ENCODE results near the gene STPG2. TPM values are rescaled to one million over a fixed set of nuclear protein-coding genes. Genes with fewer than 3 reads are reported as not detected.
"Not testable (repeated sequence)": the region's sequence is repeated elsewhere in the genome, so short reads cannot be mapped to it uniquely, and the experiment has no call there.

The STPG2 gene
- total and polyA plus RNA-seq, 2 donors (not counting 1 experiment from before 2014, with no cell fraction given) = 0.13 to 0.49 TPM

DNA sequence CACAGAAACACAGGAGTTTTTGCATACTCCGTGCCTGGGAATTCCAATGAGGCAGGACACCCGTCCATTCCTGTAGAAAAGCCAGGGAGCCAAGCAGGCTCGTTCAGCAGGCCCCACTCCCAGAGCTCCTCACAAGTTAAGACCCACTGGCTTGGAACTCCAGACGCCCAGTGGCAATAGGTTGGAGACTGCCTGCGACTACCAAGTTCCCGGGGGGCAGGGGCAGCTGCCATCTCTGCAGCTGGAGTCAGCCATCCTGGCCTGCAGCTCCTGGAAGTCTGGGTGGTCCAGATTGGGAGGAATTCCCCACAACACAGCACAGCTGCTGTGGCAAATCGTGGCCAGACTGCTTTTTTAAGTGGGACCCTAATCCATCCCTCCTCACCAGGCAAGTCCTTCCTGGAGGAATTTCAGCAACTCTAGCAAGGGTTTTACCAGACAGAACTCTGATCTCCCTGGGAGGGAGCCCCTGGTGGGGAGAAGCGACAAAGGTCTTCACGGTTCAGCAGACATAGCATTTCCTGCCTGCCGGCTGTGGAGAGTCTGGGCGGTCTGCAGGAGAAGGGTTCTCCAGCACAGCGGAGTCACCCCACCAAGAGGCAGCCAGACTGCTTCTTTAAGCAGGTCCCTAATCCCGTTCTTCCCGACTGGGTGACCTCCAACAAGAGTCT is 231.9 kb downstream of the STPG2 start:
- Histone ChIP-seq H4K20me1 (ENCODE audit: control insufficient read depth, insufficient read depth, low read length, poor library complexity, severe bottlenecking) (no peaks in the 10 kb centered on the region), H3K27me3 (replicated peaks in 1 of 4; ENCODE audit: control extremely low read depth in 1 of 4, control insufficient read depth in 3 of 4, insufficient read depth in 4 of 4, low read length in 3 of 4) (no peaks in the 10 kb centered on the region), H3K4me2 (replicated peaks; ENCODE audit: low read depth, low read length, poor library complexity, severe bottlenecking) (no peak overlapping the region), H3K79me2 (ENCODE audit: control insufficient read depth, insufficient read depth, low read length) (no peaks in the 10 kb centered on the region), H3K9ac (ENCODE audit: low read length) (no peak overlapping the region), H3K9me3 (ENCODE audit: control extremely low read depth in 1 of 3, control insufficient read depth in 2 of 3, insufficient read depth in 1 of 3, low read length in 2 of 3) (peaks cover 0 to 15% (median 1%) of the 10 kb centered on the region in 3 donors), H3K36me3 (replicated peaks in 1 of 2; ENCODE audit: control extremely low read depth in 1 of 2, control insufficient read depth in 1 of 2, extremely low read depth in 1 of 2, insufficient read depth in 2 of 2, low read length in 1 of 2) (no peaks in the 10 kb centered on the region), H3K4me1 (ENCODE audit: control insufficient read depth in 2 of 2, insufficient read depth in 2 of 2, low read length in 2 of 2) (no peaks in the 10 kb centered on the region), H3K4me3 (ENCODE audit: control extremely low read depth in 1 of 5, extremely low read depth in 1 of 5, insufficient read depth in 1 of 5, low read depth in 2 of 5, low read length in 4 of 5) (no peak overlapping the region), H2AFZ (ENCODE audit: insufficient read depth, low read depth, low read length, poor library complexity, severe bottlenecking) (no peak overlapping the region), H3K27ac (ENCODE audit: low read length in 2 of 2) (no peak overlapping the region)
- no peak overlapping the region for H3K4me3 Mint-ChIP-seq
- no peaks in the 10 kb centered on the region for H3K4me1 Mint-ChIP-seq
- peaks cover 2% of the 10 kb centered on the region for H3K9me3 Mint-ChIP-seq (ENCODE audit: insufficient read depth)
- DNase-seq (no peak), ATAC-seq (ENCODE audit: low read depth) (no peak)
- H3K27me3 Mint-ChIP-seq = no peaks in the 10 kb centered on the region
- intact Hi-C loops (cut with micrococcal nuclease) = no loop called here
- no peak for TF ChIP-seq EZH2 (IDR thresholded peaks at IDR 0.05; ENCODE audit: borderline replicate concordance, insufficient read depth, low read depth, low read length, poor library complexity, severe bottlenecking)
- TF ChIP-seq, protein P1, sequence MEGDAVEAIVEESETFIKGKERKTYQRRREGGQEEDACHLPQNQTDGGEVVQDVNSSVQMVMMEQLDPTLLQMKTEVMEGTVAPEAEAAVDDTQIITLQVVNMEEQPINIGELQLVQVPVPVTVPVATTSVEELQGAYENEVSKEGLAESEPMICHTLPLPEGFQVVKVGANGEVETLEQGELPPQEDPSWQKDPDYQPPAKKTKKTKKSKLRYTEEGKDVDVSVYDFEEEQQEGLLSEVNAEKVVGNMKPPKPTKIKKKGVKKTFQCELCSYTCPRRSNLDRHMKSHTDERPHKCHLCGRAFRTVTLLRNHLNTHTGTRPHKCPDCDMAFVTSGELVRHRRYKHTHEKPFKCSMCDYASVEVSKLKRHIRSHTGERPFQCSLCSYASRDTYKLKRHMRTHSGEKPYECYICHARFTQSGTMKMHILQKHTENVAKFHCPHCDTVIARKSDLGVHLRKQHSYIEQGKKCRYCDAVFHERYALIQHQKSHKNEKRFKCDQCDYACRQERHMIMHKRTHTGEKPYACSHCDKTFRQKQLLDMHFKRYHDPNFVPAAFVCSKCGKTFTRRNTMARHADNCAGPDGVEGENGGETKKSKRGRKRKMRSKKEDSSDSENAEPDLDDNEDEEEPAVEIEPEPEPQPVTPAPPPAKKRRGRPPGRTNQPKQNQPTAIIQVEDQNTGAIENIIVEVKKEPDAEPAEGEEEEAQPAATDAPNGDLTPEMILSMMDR (IDR thresholded peaks at IDR 0.05) = no peak
- POLR2A ChIA-PET = no interaction called here
- CTCF ChIA-PET = no interaction called here
- WGBS (ENCODE audit: insufficient coverage) = 84% methylated on average over 12 of the region's 14 CpGs
- no peak overlapping the region for H3K27ac Mint-ChIP-seq

- Mint-ChIP-seq H3K9me3 (ENCODE audit: insufficient read depth) (no peaks in the 10 kb centered on the region), H3K4me3 (no peak overlapping the region), H3K27ac (no peak overlapping the region), H3K27me3 (no peaks in the 10 kb centered on the region), H3K4me1 (no peaks in the 10 kb centered on the region)
- ATAC-seq (ENCODE audit: low read depth) (no peak), DNase-seq (no peak)
- WGBS (ENCODE audit: insufficient coverage) = 80% methylated on average over 1 of the region's 3 CpGs
- intact Hi-C loops (cut with micrococcal nuclease) = no loop called here
- Histone ChIP-seq H3K79me2 (ENCODE audit: control insufficient read depth, insufficient read depth, low read length) (no peaks in the 10 kb centered on the region), H3K27ac (ENCODE audit: low read length in 2 of 2) (no peak overlapping the region), H3K27me3 (replicated peaks in 1 of 4; ENCODE audit: control extremely low read depth in 1 of 4, control insufficient read depth in 3 of 4, insufficient read depth in 4 of 4, low read length in 3 of 4) (no peaks in the 10 kb centered on the region), H3K4me1 (ENCODE audit: control insufficient read depth in 2 of 2, insufficient read depth in 2 of 2, low read length in 2 of 2) (no peaks in the 10 kb centered on the region), H3K4me3 (ENCODE audit: control extremely low read depth in 1 of 5, extremely low read depth in 1 of 5, insufficient read depth in 1 of 5, low read depth in 2 of 5, low read length in 4 of 5) (no peak overlapping the region), H2AFZ (ENCODE audit: insufficient read depth, low read depth, low read length, poor library complexity, severe bottlenecking) (no peak overlapping the region), H3K36me3 (replicated peaks in 1 of 2; ENCODE audit: control extremely low read depth in 1 of 2, control insufficient read depth in 1 of 2, extremely low read depth in 1 of 2, insufficient read depth in 2 of 2, low read length in 1 of 2) (no peaks in the 10 kb centered on the region), H3K4me2 (replicated peaks; ENCODE audit: low read depth, low read length, poor library complexity, severe bottlenecking) (no peak overlapping the region), H3K9ac (ENCODE audit: low read length) (no peak overlapping the region), H3K9me3 (ENCODE audit: control extremely low read depth in 1 of 3, control insufficient read depth in 2 of 3, insufficient read depth in 1 of 3, low read length in 2 of 3) (peaks cover 0 to 15% (median 0%) of the 10 kb centered on the region in 3 donors), H4K20me1 (ENCODE audit: control insufficient read depth, insufficient read depth, low read length, poor library complexity, severe bottlenecking) (no peaks in the 10 kb centered on the region)
- ChIA-PET CTCF (no interaction called here), POLR2A (no interaction called here)
- TF ChIP-seq, protein P1 (IDR thresholded peaks at IDR 0.05) = no peak
- no peak for TF ChIP-seq EZH2 (IDR thresholded peaks at IDR 0.05; ENCODE audit: borderline replicate concordance, insufficient read depth, low read depth, low read length, poor library complexity, severe bottlenecking)
Measured at GRCh38 chr4:97910005-97910404, 233.3 kb downstream of the STPG2 start.

DNA sequence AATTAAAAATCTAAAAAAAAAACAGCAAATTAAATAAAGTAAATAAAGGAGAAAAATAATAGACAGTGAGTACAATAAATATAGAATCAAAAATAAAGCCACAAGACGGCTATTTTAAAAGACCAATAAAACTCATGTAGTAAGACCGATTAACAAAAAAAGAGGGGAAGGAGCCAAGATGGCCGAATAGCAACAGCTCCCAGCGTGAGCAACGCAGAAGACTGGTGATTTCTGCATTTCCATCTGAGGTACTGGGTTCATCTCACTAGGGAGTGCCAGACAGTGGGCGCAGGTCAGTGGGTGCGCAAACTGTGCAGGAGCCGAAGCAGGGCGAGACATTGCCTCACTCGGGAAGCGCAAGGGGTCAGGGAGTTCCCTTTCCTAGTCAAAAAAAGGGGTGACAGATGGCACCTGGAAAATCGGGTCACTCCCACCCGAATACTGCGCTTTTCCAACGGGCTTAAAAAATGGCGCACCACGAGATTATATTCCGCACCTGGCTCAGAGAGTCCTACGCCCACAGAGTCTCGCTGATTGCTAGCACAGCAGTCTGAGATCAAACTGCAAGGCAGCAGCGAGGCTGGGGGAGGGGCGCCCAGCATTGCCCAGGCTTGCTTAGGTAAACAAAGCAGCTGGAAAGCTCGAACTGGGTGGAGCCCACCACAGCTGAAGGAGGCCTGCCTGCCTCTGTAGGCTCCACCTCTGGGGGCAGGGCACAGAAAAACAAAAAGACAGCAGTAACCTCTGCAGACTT is 239.7 kb downstream of the STPG2 start:
- H3K4me2 ChIP-seq (replicated peaks; ENCODE audit: low read depth, low read length, poor library complexity, severe bottlenecking); H3K9me3 ChIP-seq (ENCODE audit: control extremely low read depth in 1 of 3, control insufficient read depth in 2 of 3, insufficient read depth in 1 of 3, low read length in 2 of 3); H3K27ac ChIP-seq (ENCODE audit: low read length in 2 of 2); H3K36me3 ChIP-seq (replicated peaks in 1 of 2; ENCODE audit: control extremely low read depth in 1 of 2, control insufficient read depth in 1 of 2, extremely low read depth in 1 of 2, insufficient read depth in 2 of 2, low read length in 1 of 2); H3K9ac ChIP-seq (ENCODE audit: low read length); H3K4me3 Mint-ChIP-seq; H3K4me1 Mint-ChIP-seq; POLR2A ChIA-PET; H4K20me1 ChIP-seq (ENCODE audit: control insufficient read depth, insufficient read depth, low read length, poor library complexity, severe bottlenecking); CTCF ChIA-PET; H3K4me1 ChIP-seq (ENCODE audit: control insufficient read depth in 2 of 2, insufficient read depth in 2 of 2, low read length in 2 of 2); H3K27me3 ChIP-seq (replicated peaks in 1 of 4; ENCODE audit: control extremely low read depth in 1 of 4, control insufficient read depth in 3 of 4, insufficient read depth in 4 of 4, low read length in 3 of 4); H2AFZ ChIP-seq (ENCODE audit: insufficient read depth, low read depth, low read length, poor library complexity, severe bottlenecking); ATAC-seq (ENCODE audit: low read depth); H3K27ac Mint-ChIP-seq; DNase-seq; H3K27me3 Mint-ChIP-seq; H3K79me2 ChIP-seq (ENCODE audit: control insufficient read depth, insufficient read depth, low read length); H3K9me3 Mint-ChIP-seq (ENCODE audit: insufficient read depth); H3K4me3 ChIP-seq (ENCODE audit: control extremely low read depth in 1 of 5, extremely low read depth in 1 of 5, insufficient read depth in 1 of 5, low read depth in 2 of 5, low read length in 4 of 5); intact Hi-C loops (cut with micrococcal nuclease): not testable (repeated sequence)
- 97% methylated on average over 21 of the region's 23 CpGs for WGBS (ENCODE audit: insufficient coverage)

All from B cell (primary cell).